ENCODE results near the gene C1QTNF1. TPM values are rescaled to one million over a fixed set of nuclear protein-coding genes. Genes with fewer than 3 reads are reported as not detected.
"Not testable (repeated sequence)": the region's sequence is repeated elsewhere in the genome, so short reads cannot be mapped to it uniquely, and the experiment has no call there.

C1QTNF1 gene
- total RNA-seq, 3 donors from 2014 or later, result 16.9 to 33.3 (median 22.1) TPM

DNA sequence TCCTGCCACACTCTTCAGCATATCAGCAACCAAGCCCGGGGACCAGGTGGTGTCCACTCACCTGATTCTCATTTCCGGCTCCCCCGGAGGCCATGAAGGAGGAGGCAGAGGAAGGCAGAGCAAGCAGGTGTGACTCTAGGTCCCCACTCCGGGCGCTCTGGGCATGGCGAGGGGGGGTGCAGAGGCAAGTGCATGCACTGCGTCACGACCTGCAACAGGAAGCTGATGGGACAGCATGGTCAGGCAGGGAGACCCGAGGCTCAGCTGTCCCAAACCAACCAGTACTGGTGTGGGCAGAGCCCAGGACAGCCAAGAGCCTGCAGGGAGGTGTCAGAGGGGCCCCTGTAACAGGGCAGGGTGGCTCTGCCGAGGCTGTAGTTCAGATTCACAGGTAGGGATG, 48.6 kb downstream of the C1QTNF1 start:
- Histone ChIP-seq H3K4me1 (ENCODE audit: low read depth) (peaks cover 36% of the 10 kb centered on the region), H3K36me3 (ENCODE audit: low read depth) (no peaks in the 10 kb centered on the region), H3K4me3 (no peak overlapping the region), H3K9me3 (no peaks in the 10 kb centered on the region)
- peak in 2 of 3 donors; percentile 56 to 60 for DNase-seq
- TF ChIP-seq, protein P1, sequence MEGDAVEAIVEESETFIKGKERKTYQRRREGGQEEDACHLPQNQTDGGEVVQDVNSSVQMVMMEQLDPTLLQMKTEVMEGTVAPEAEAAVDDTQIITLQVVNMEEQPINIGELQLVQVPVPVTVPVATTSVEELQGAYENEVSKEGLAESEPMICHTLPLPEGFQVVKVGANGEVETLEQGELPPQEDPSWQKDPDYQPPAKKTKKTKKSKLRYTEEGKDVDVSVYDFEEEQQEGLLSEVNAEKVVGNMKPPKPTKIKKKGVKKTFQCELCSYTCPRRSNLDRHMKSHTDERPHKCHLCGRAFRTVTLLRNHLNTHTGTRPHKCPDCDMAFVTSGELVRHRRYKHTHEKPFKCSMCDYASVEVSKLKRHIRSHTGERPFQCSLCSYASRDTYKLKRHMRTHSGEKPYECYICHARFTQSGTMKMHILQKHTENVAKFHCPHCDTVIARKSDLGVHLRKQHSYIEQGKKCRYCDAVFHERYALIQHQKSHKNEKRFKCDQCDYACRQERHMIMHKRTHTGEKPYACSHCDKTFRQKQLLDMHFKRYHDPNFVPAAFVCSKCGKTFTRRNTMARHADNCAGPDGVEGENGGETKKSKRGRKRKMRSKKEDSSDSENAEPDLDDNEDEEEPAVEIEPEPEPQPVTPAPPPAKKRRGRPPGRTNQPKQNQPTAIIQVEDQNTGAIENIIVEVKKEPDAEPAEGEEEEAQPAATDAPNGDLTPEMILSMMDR (IDR thresholded peaks at IDR 0.05), result no peak
- intact Hi-C loops (cut with DNase I, micrococcal nuclease), result no loop called here
- ATAC-seq, result no peak

DNA sequence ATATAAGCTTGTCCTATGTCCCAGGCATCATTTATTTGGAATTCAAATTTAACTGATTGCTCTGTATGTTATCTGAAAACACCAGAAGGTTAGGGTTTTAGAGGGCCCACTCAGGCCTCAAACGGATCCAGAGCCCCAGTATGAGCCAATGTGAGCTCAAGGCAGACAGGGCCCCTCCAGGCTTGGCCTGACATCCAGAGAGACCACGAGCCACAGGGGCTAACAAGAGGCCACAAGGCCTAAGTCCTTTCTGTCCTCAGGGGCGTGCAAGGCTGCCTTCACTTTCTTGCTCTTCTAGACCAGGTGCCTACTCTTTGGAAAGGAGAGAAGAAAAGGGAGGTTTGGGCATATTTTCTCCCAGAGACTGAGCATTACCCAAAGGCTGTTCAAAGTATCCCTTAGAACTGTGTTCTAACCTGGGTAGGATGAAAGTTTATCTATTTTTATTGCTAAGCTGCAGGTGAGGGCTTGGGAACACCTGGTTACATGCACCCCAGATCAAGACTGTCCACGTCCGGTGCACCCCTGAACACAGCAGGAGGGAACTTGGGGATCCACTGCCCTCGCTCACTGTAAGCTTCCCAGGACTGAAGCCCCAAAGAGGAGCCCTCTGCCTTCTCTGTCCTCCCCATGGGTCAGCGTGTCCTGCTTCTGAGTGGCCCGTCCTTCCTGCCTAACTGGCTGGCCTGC, 49.2 kb downstream of the C1QTNF1 start:
- Histone ChIP-seq H3K9me3 (no peaks in the 10 kb centered on the region), H3K4me3 (no peak overlapping the region), H3K36me3 (ENCODE audit: low read depth) (no peaks in the 10 kb centered on the region), H3K4me1 (ENCODE audit: low read depth) (peaks cover 39% of the 10 kb centered on the region)
- DNase-seq (peak in 2 of 3 donors; percentile 31 to 33), ATAC-seq (peak; percentile 1)
- intact Hi-C loops (cut with DNase I, micrococcal nuclease), result no loop called here
- TF ChIP-seq, protein P1 (IDR thresholded peaks at IDR 0.05), result no peak

DNA sequence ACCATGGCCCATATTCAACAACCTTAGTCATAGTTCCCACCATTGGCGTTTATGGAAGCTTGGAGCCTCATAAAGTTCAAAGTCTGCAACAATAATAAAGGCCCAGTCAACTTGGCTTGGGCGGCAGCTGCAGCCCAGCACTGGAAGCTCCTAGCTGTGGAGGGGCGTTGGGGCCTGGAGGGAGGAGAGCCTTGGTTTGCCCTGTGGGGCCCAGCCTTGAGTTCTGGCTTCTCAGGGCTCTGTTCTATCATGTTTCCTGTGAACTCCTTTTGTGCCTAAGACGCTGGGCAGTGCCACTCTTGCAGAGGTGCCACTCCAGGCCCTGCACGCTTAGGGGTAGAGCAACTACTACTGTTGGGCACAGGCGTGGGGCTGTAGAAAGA, 49.7 kb downstream of the C1QTNF1 start:
- no peaks in the 10 kb centered on the region for H3K36me3 ChIP-seq (ENCODE audit: low read depth)
- peaks cover 39% of the 10 kb centered on the region for H3K4me1 ChIP-seq (ENCODE audit: low read depth)
- peak; percentile 75 for ATAC-seq
- H3K4me3 ChIP-seq, result no peak overlapping the region
- no peaks in the 10 kb centered on the region for H3K9me3 ChIP-seq
- peak; percentile 84 to 88 (median 84) for DNase-seq
- TF ChIP-seq, protein P1 (IDR thresholded peaks at IDR 0.05), result no peak
- intact Hi-C loops (cut with DNase I, micrococcal nuclease), result no loop called here

DNA sequence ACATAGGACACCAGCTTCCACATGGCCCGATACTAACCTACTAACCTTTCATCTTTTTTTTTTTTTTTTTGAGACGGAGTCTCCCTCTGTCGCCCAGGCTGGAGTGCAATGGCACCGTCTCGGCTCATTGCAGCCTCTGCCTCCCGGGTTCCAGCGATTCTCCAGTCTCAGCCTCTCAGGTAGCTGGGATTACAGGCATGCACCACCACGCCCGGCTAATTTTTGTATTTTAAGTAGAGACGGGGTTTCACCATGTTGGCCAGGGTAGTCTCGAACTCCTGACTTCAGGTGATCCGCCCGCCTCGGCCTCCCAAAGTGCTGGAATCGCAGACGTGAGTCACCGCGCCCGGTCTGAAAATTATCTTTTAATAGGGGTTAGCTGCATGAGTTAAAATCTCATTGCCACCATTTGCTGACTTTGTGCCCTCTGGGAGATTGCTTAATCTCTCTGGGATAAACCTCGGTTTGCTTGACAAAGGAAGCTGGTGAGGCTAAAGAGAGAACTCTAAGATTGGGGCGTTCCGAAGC, 50.2 kb downstream of the C1QTNF1 start:
- H3K4me3 ChIP-seq; intact Hi-C loops (cut with DNase I, micrococcal nuclease); H3K36me3 ChIP-seq (ENCODE audit: low read depth); ATAC-seq; H3K9me3 ChIP-seq: not testable (repeated sequence)
- DNase-seq, result peak in 2 of 3 donors; percentile 66 to 70
- H3K4me1 ChIP-seq (ENCODE audit: low read depth), result peaks cover 39% of the 10 kb centered on the region

DNA sequence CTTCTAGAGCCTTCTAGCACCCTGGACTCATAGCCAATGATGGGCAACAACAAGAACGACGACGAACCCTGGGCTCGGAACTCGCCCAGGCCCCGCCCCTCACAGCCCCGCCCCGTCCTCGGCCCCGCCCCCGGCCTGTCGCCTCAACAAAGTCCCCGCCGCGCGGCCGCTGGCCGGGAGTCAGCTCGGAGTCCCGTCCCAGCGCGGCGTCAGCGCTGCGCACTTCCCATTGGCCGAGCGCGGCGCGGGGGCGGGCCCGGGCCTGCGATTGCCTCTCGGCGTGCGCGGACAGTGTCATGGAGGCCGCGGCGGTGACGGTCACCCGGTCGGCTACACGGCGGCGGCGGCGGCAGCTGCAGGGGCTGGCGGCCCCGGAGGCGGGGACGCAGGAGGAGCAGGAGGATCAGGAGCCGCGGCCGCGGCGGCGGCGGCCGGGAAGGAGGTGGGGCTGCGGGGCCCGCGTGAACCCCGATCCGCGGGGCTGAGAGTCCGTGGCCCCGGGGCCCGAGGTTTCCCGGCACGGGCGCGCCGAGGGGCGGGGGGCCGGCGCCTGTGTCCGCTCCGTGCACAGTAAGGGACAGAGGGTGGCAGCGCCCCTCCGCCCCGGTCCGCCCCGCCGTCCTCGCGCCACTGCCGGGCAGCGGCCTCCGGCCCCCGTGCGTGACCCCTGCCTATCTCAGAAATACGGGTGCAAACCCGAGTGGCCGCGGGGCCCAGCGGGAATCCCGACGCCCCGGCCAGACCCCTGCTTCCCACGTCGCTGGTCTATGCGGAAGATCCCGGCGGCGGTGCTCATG, 50.9 kb downstream of the C1QTNF1 start, which contains the start of gene ENGASE:
ENGASE (plus strand) TSS at position 176 of the 797 bp plus-strand sequence; CDS start at position 297, 121 bp downstream.
- DNase-seq, result peak; percentile 94 to 98 (median 96)
- Histone ChIP-seq H3K9me3 (no peaks in the 10 kb centered on the region), H3K36me3 (ENCODE audit: low read depth) (peaks cover 3% of the 10 kb centered on the region), H3K4me1 (ENCODE audit: low read depth) (peaks cover 39% of the 10 kb centered on the region), H3K4me3 (peak within 1 kb of the TSS; percentile 81)
- intact Hi-C loops (cut with DNase I, micrococcal nuclease), result no loop called here
- peak; percentile 88 for ATAC-seq
- TF ChIP-seq, protein P1 (IDR thresholded peaks at IDR 0.05), result no peak

DNA sequence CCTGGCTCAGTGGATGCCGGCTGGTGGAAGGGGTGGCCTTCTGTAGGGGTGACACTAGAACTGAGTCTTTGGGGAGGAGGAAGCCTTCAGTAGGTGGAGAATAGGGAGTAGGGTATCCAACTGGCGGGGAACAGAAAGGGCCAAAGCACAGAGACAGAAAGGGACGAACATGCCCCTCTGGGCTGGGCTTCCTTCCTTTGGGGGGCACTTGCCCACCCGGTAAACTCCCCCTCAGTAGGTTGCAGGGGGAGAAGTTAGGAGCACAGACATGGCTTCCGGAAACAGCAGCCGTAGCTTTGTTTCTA, 51.4 kb downstream of the C1QTNF1 start:
- no peak for ATAC-seq
- TF ChIP-seq, protein P1 (IDR thresholded peaks at IDR 0.05), result no peak
- no peak for DNase-seq
- Histone ChIP-seq H3K36me3 (ENCODE audit: low read depth) (peaks cover 5% of the 10 kb centered on the region), H3K4me3 (peak overlapping the region; percentile 81), H3K9me3 (no peaks in the 10 kb centered on the region), H3K4me1 (ENCODE audit: low read depth) (peaks cover 39% of the 10 kb centered on the region)
- intact Hi-C loops (cut with DNase I, micrococcal nuclease), result no loop called here

All from mucosa of descending colon (tissue), 3 donors.